Stimulated activated CD8-positive, alpha-beta memory T cell treated with anti-CD3 and anti-CD28 coated beads, Interleukin-12 subunit alpha, Interleukin-12 subunit beta, amount 100 ng/mL, for 24 hours (primary cell): ENCODE data around the gene WNT10A.

ENCODE experiments used
- DNase-seq: peaks from one replicate; pipeline ENCODE4 v3.0.0-alpha.2; 2020; ENCODE audit errors: extremely low read depth

Gene WNT10A

GRCh38 chr2:218857371-218858137 lies 23.1 kb upstream of the WNT10A start:
- DNase-seq, result no peak

GRCh38 chr2:218858138-218858445 lies 22.6 kb upstream of the WNT10A start:
- no peak for DNase-seq

GRCh38 chr2:218858671-218859555 lies 21.7 kb upstream of the WNT10A start:
- no peak for DNase-seq

GRCh38 chr2:218859556-218859987 lies 21.1 kb upstream of the WNT10A start, which contains the start of gene WNT6:
WNT6 (plus strand) TSS chr2:218859805; CDS start chr2:218860038, 233 bp downstream.
- no peak for DNase-seq

GRCh38 chr2:218859988-218860831 lies 20.4 kb upstream of the WNT10A start:
- DNase-seq, result no peak

GRCh38 chr2:218860950-218861381 lies 19.7 kb upstream of the WNT10A start:
- DNase-seq, result no peak

GRCh38 chr2:218861645-218862318 lies 18.9 kb upstream of the WNT10A start:
- no peak for DNase-seq

- no peak for DNase-seq
Measured at GRCh38 chr2:218863021-218863520, 17.6 kb upstream of the WNT10A start.

- no peak for DNase-seq
Measured at GRCh38 chr2:218865396-218865795, 15.3 kb upstream of the WNT10A start.

- no peak for DNase-seq
Measured at GRCh38 chr2:218865999-218866398, 14.7 kb upstream of the WNT10A start.

- no peak for DNase-seq
Measured at GRCh38 chr2:218867900-218868299, 12.8 kb upstream of the WNT10A start.

GRCh38 chr2:218869064-218869463 lies 11.6 kb upstream of the WNT10A start:
- no peak for DNase-seq

- no peak for DNase-seq
Measured at GRCh38 chr2:218870984-218871344, 9.7 kb upstream of the WNT10A start.

GRCh38 chr2:218871345-218872302 lies 9.0 kb upstream of the WNT10A start:
- no peak for DNase-seq

- DNase-seq, result no peak
Measured at GRCh38 chr2:218872645-218873358, 7.8 kb upstream of the WNT10A start.

GRCh38 chr2:218873359-218874194 lies 7.1 kb upstream of the WNT10A start:
- DNase-seq, result no peak

- no peak for DNase-seq
Measured at GRCh38 chr2:218875692-218876246, 4.9 kb upstream of the WNT10A start.

GRCh38 chr2:218876562-218877219 lies 4.0 kb upstream of the WNT10A start:
- DNase-seq, result no peak
